ENCODE measurements around the gene WASF1. TPM values are rescaled to one million over a fixed set of nuclear protein-coding genes. Genes with fewer than 3 reads are reported as not detected.

WASF1 gene
- total RNA-seq, 1 experiment from 2014 or later, result 22.3 TPM

GRCh38 chr6:110101885-110102284 lies 77.6 kb downstream of the WASF1 start:
- no peaks in the 10 kb centered on the region for H3K27me3 Mint-ChIP-seq (ENCODE audit: low read depth)
- DNase-seq (ENCODE audit: low spot score) (peak; percentile 14), ATAC-seq (peak; percentile 90)
- ChIA-PET CTCF (interaction anchor here (0.9 to 1.2 kb wide), 2 partner anchors 76 to 240 kb away, joined by 3 to 4 read pairs; no protein-coding TSS in a partner anchor), POLR2A (no interaction called here)
- no peaks in the 10 kb centered on the region for H3K9me3 Mint-ChIP-seq
- peaks cover 26% of the 10 kb centered on the region for H3K4me1 Mint-ChIP-seq
- TF ChIP-seq E2F5 (CRISPR knock-in tag; IDR thresholded peaks at IDR 0.05) (no peak), NFATC4 (CRISPR knock-in tag; IDR thresholded peaks at IDR 0.05) (no peak), HMGXB4 (CRISPR knock-in tag; IDR thresholded peaks at IDR 0.05) (no peak), ZNF263 (CRISPR knock-in tag; IDR thresholded peaks at IDR 0.05; ENCODE audit: low read depth) (no peak), PRDM15 (CRISPR knock-in tag; IDR thresholded peaks at IDR 0.05) (peak; percentile 52; the same call in 1 of the 2 replicates), ZNF121 (CRISPR knock-in tag; IDR thresholded peaks at IDR 0.05) (no peak), STAT6 (CRISPR knock-in tag; conservative IDR thresholded peaks at IDR 0.05; ENCODE audit: low read depth) (no peak)
- no peak overlapping the region for H3K4me3 Mint-ChIP-seq
- H3K36me3 Mint-ChIP-seq, result peaks cover 16% of the 10 kb centered on the region
- no peak overlapping the region for H3K27ac Mint-ChIP-seq

GRCh38 chr6:110098511-110099116 lies 80.9 kb downstream of the WASF1 start:
- ChIA-PET CTCF (interaction anchor here (2.2 kb wide), 1 partner anchor 59 kb away, joined by 8 read pairs; no protein-coding TSS in a partner anchor), POLR2A (no interaction called here)
- no peaks in the 10 kb centered on the region for H3K27me3 Mint-ChIP-seq (ENCODE audit: low read depth)
- peaks cover 31% of the 10 kb centered on the region for H3K4me1 Mint-ChIP-seq
- H3K4me3 Mint-ChIP-seq, result no peak overlapping the region
- no peaks in the 10 kb centered on the region for H3K9me3 Mint-ChIP-seq
- peak overlapping the region; percentile 69; the same call in 1 of the 2 replicates for H3K27ac Mint-ChIP-seq
- H3K36me3 Mint-ChIP-seq, result peaks cover 12% of the 10 kb centered on the region
- DNase-seq (ENCODE audit: low spot score) (no peak), ATAC-seq (no peak)
- no peak for TF ChIP-seq AR (CRISPR knock-in tag; IDR thresholded peaks at IDR 0.05)
- no peak for TF ChIP-seq CREB1 (CRISPR knock-in tag; IDR thresholded peaks at IDR 0.05)
- no peak for TF ChIP-seq FOXK1 (CRISPR knock-in tag; IDR thresholded peaks at IDR 0.05)
- TF ChIP-seq ZNF512 (CRISPR knock-in tag; IDR thresholded peaks at IDR 0.05; ENCODE audit: borderline replicate concordance), result no peak
- no peak for TF ChIP-seq ZNF317 (CRISPR knock-in tag; IDR thresholded peaks at IDR 0.05; ENCODE audit: borderline replicate concordance, low read depth)
- no peak for TF ChIP-seq SP1 (CRISPR knock-in tag; conservative IDR thresholded peaks at IDR 0.05)
- no peak for TF ChIP-seq KAT7 (CRISPR knock-in tag; IDR thresholded peaks at IDR 0.05; ENCODE audit: borderline replicate concordance)
- TF ChIP-seq TCF7 (CRISPR knock-in tag; IDR thresholded peaks at IDR 0.05; ENCODE audit: low read depth), result no peak
- TF ChIP-seq ZNF423 (CRISPR knock-in tag; IDR thresholded peaks at IDR 0.05), result no peak
- no peak for TF ChIP-seq EMX1 (CRISPR knock-in tag; IDR thresholded peaks at IDR 0.05)
- no peak for TF ChIP-seq USF2 (CRISPR knock-in tag; IDR thresholded peaks at IDR 0.05)
- no peak for TF ChIP-seq IRF2 (CRISPR knock-in tag; IDR thresholded peaks at IDR 0.05; ENCODE audit: borderline replicate concordance, low read depth)
- TF ChIP-seq ZBTB21 (CRISPR knock-in tag; IDR thresholded peaks at IDR 0.05; ENCODE audit: borderline replicate concordance), result no peak
- TF ChIP-seq NFATC4 (CRISPR knock-in tag; IDR thresholded peaks at IDR 0.05), result no peak

Measured in WTC11 (cell line).